ENCODE data around the gene ABCA12.

Gene ABCA12

GRCh38 chr2:215034154-215034553 lies 104.3 kb downstream of the ABCA12 start:
- no peak for DNase-seq

- DNase-seq: no peak
Measured at GRCh38 chr2:215032153-215032552, 106.3 kb downstream of the ABCA12 start.

GRCh38 chr2:215031321-215031720 lies 107.1 kb downstream of the ABCA12 start:
- DNase-seq: no peak

- DNase-seq: no peak
Measured at GRCh38 chr2:215029936-215030335, 108.5 kb downstream of the ABCA12 start.

GRCh38 chr2:215028231-215028630 lies 110.2 kb downstream of the ABCA12 start:
- DNase-seq: no peak

- DNase-seq: no peak
Measured at GRCh38 chr2:215027779-215028178, 110.6 kb downstream of the ABCA12 start.

- no peak for DNase-seq
Measured at GRCh38 chr2:215022910-215023309, 115.5 kb downstream of the ABCA12 start.

GRCh38 chr2:215022418-215022817 lies 116.0 kb downstream of the ABCA12 start:
- DNase-seq: no peak

GRCh38 chr2:215020283-215020682 lies 118.1 kb downstream of the ABCA12 start:
- no peak for DNase-seq

GRCh38 chr2:215019521-215020145 lies 118.8 kb downstream of the ABCA12 start:
- DNase-seq: no peak

GRCh38 chr2:215019085-215019484 lies 119.3 kb downstream of the ABCA12 start:
- DNase-seq: no peak

GRCh38 chr2:215015421-215015820 lies 123.0 kb downstream of the ABCA12 start:
- DNase-seq: no peak

GRCh38 chr2:215010390-215010789 lies 128.0 kb downstream of the ABCA12 start:
- DNase-seq: no peak

GRCh38 chr2:215003001-215003400 lies 135.4 kb downstream of the ABCA12 start:
- peak; percentile 30 for DNase-seq

- DNase-seq: peak; percentile 60
Measured at GRCh38 chr2:215002500-215002899, 135.9 kb downstream of the ABCA12 start.

- DNase-seq: no peak
Measured at GRCh38 chr2:215000721-215001120, 137.7 kb downstream of the ABCA12 start.

- DNase-seq: no peak
Measured at GRCh38 chr2:214995926-214996670, 142.3 kb downstream of the ABCA12 start.

GRCh38 chr2:214995409-214995808 lies 143.0 kb downstream of the ABCA12 start:
- DNase-seq: no peak

- DNase-seq: no peak
Measured at GRCh38 chr2:214992911-214993310, 145.5 kb downstream of the ABCA12 start.

GRCh38 chr2:214989187-214989586 lies 149.2 kb downstream of the ABCA12 start:
- DNase-seq: no peak

GRCh38 chr2:214987261-214987660 lies 151.2 kb downstream of the ABCA12 start:
- no peak for DNase-seq

GRCh38 chr2:214985619-214986018 lies 152.8 kb downstream of the ABCA12 start:
- no peak for DNase-seq

- DNase-seq: no peak
Measured at GRCh38 chr2:214966420-214966819, 172.0 kb downstream of the ABCA12 start.

GRCh38 chr2:214960677-214961076 lies 177.7 kb downstream of the ABCA12 start:
- no peak for DNase-seq

GRCh38 chr2:214946949-214947348 lies 191.5 kb downstream of the ABCA12 start:
- DNase-seq: no peak
